ENCODE results near the gene WDR62. TPM values are rescaled to one million over a fixed set of nuclear protein-coding genes. Genes with fewer than 3 reads are reported as not detected.
A peak's percentile ranks its signal among the peaks of the same experiment; 100 is the strongest.
"Not testable (repeated sequence)": the region's sequence is repeated elsewhere in the genome, so short reads cannot be mapped to it uniquely, and the experiment has no call there.

WDR62 gene
- total RNA-seq, 1 donor from 2014 or later: 2.4 TPM

- ATAC-seq: no peak
These were observed 14.2 kb upstream of the WDR62 start for GRCh38 chr19:36040495-36040894.

- not testable (repeated sequence) for ATAC-seq
These were observed 13.6 kb upstream of the WDR62 start for GRCh38 chr19:36041092-36041491.

- ATAC-seq: no peak
These were observed 12.9 kb upstream of the WDR62 start for GRCh38 chr19:36041831-36042230.

GRCh38 chr19:36043952-36044351, 10.7 kb upstream of the WDR62 start:
- no peak for ATAC-seq

GRCh38 chr19:36046443-36047050, 8.2 kb upstream of the WDR62 start:
- no peak for ATAC-seq

GRCh38 chr19:36047835-36048234, 6.9 kb upstream of the WDR62 start:
- no peak for ATAC-seq

- ATAC-seq: peak; percentile 60
These were observed 5.5 kb upstream of the WDR62 start for GRCh38 chr19:36049080-36049698.

- ATAC-seq: no peak
These were observed 3.5 kb upstream of the WDR62 start for GRCh38 chr19:36051236-36051635.

GRCh38 chr19:36051637-36052036, 3.1 kb upstream of the WDR62 start:
- ATAC-seq: no peak

- ATAC-seq: peak; percentile 95
These were observed 471 bp upstream of the WDR62 start, which contains the start of gene THAP8 for GRCh38 chr19:36054119-36054732. Gene THAP8 (minus strand): TSS chr19:36054285. CDS start chr19:36054217, 68 bp downstream.

- ATAC-seq: no peak
These were observed 3.9 kb downstream of the WDR62 start for GRCh38 chr19:36058481-36059179.

- no peak for ATAC-seq
These were observed 4.6 kb downstream of the WDR62 start for GRCh38 chr19:36059180-36059910.

GRCh38 chr19:36060430-36060829, 5.7 kb downstream of the WDR62 start:
- peak; percentile 76 for ATAC-seq

- no peak for ATAC-seq
These were observed 6.7 kb downstream of the WDR62 start for GRCh38 chr19:36061367-36061766.

GRCh38 chr19:36064826-36065225, 10.1 kb downstream of the WDR62 start:
- ATAC-seq: no peak

- no peak for ATAC-seq
These were observed 13.0 kb downstream of the WDR62 start for GRCh38 chr19:36067681-36068080.

GRCh38 chr19:36068810-36069499, 14.3 kb downstream of the WDR62 start:
- not testable (repeated sequence) for ATAC-seq

GRCh38 chr19:36072081-36072480, 17.4 kb downstream of the WDR62 start:
- no peak for ATAC-seq

GRCh38 chr19:36073121-36073876, 18.6 kb downstream of the WDR62 start:
- ATAC-seq: no peak

GRCh38 chr19:36079389-36079945, 24.8 kb downstream of the WDR62 start:
- ATAC-seq: no peak

- no peak for ATAC-seq
These were observed 26.7 kb downstream of the WDR62 start for GRCh38 chr19:36081385-36081784.

All from esophagus mucosa (tissue), 1 donor.